Colonic mucosa (tissue), 4 donors: ENCODE results near the gene TSHZ1. TPM values are rescaled to one million over a fixed set of nuclear protein-coding genes. Genes with fewer than 3 reads are reported as not detected.

Source experiments
- DNase-seq: peaks from one replicate; pipeline ENCODE4 v3.0.0-alpha.2; 2020
- H3K27ac ChIP-seq: fragments of 200-600 bp; one replicate; pipeline ENCODE4 v1.8.0; 2021
- H3K27me3 ChIP-seq: fragments of 200-600 bp; one replicate; pipeline ENCODE4 v1.8.0; 2021
- H3K36me3 ChIP-seq: fragments of 200-600 bp; one replicate; pipeline ENCODE4 v1.8.0; 2021
- H3K4me1 ChIP-seq: fragments of 200-600 bp; one replicate; pipeline ENCODE4 v1.8.0; 2021; ENCODE audit warnings: mild to moderate bottlenecking
- H3K4me3 ChIP-seq: fragments of 200-600 bp; one replicate; pipeline ENCODE4 v1.8.0; 2021
- H3K9ac ChIP-seq, 2 donors: one replicate each; pipeline ENCODE4 v1.7.0; 2013; ENCODE audit warnings: control low read depth in 2 of 2, low read depth in 2 of 2, low read length in 2 of 2
- H3K9me3 ChIP-seq: fragments of 200-600 bp; one replicate; pipeline ENCODE4 v1.8.0; 2021
- CTCF ChIP-seq: fragments of 200-600 bp; IDR thresholded peaks from one replicate; pipeline ENCODE4 v1.8.0; 2022; ENCODE audit warnings: antibody characterized with exemption, mild to moderate bottlenecking
- intact Hi-C: fragments of 100-400 bp; cut with DNase I; formaldehyde crosslinking; loops from one replicate; pipeline ENCODE4 v1.14.1; 2022
- total RNA-seq, 2 donors: library from RNA; stranded (reverse); fragmentation: NEBNext Ultra II Directional in 1 of 2; extraction: Animal tissue kit (Norgen Biotek cat#: 25700) in 1 of 2; gene quantifications; one replicate each; pipeline ENCODE4 v1.2.1, GENCODE V29; 2021
- donor health status: healthy.
- donor health status: DM: no; HTN: no; CAD: no.
- donor health status: DM: no; HTN: no; CAD: no.

The TSHZ1 gene
- total RNA-seq, 2 donors from 2014 or later: 16.6 to 34.3 TPM

GRCh38 chr18:75199327-75199726 lies 11.3 kb upstream of the TSHZ1 start:
- H3K36me3 ChIP-seq: no peaks in the 10 kb centered on the region
- no peaks in the 10 kb centered on the region for H3K9me3 ChIP-seq
- H3K27ac ChIP-seq: no peak overlapping the region
- H3K27me3 ChIP-seq: no peaks in the 10 kb centered on the region
- H3K4me3 ChIP-seq: no peak overlapping the region
- intact Hi-C loops: no loop called here
- no peak for DNase-seq
- no peaks in the 10 kb centered on the region for H3K4me1 ChIP-seq
- no peak for TF ChIP-seq CTCF
- H3K9ac ChIP-seq: no peak overlapping the region

GRCh38 chr18:75200071-75200470 lies 10.5 kb upstream of the TSHZ1 start:
- no peak for DNase-seq
- TF ChIP-seq CTCF: no peak
- intact Hi-C loops: no loop called here
- H3K9me3 ChIP-seq: no peaks in the 10 kb centered on the region
- no peak overlapping the region for H3K27ac ChIP-seq
- no peak overlapping the region for H3K4me3 ChIP-seq
- no peaks in the 10 kb centered on the region for H3K4me1 ChIP-seq
- H3K27me3 ChIP-seq: no peaks in the 10 kb centered on the region
- no peak overlapping the region for H3K9ac ChIP-seq
- H3K36me3 ChIP-seq: no peaks in the 10 kb centered on the region

- no peaks in the 10 kb centered on the region for H3K9me3 ChIP-seq
- H3K36me3 ChIP-seq: no peaks in the 10 kb centered on the region
- intact Hi-C loops: no loop called here
- no peaks in the 10 kb centered on the region for H3K27me3 ChIP-seq
- no peak overlapping the region for H3K9ac ChIP-seq
- H3K27ac ChIP-seq: no peak overlapping the region
- no peak for TF ChIP-seq CTCF
- DNase-seq: no peak
- no peaks in the 10 kb centered on the region for H3K4me1 ChIP-seq
- H3K4me3 ChIP-seq: no peak overlapping the region
These were observed 9.9 kb upstream of the TSHZ1 start for GRCh38 chr18:75200605-75201280.

- Histone ChIP-seq H3K4me1 (peaks cover 3% of the 10 kb centered on the region), H3K27me3 (no peaks in the 10 kb centered on the region), H3K9ac (no peak overlapping the region), H3K4me3 (no peak overlapping the region), H3K36me3 (no peaks in the 10 kb centered on the region), H3K27ac (no peak overlapping the region), H3K9me3 (no peaks in the 10 kb centered on the region)
- DNase-seq: no peak
- intact Hi-C loops: no loop called here
- no peak for TF ChIP-seq CTCF
These were observed 9.0 kb upstream of the TSHZ1 start for GRCh38 chr18:75201282-75202270.

- no peaks in the 10 kb centered on the region for H3K36me3 ChIP-seq
- no peak overlapping the region for H3K9ac ChIP-seq
- H3K27me3 ChIP-seq: no peaks in the 10 kb centered on the region
- peaks cover 6% of the 10 kb centered on the region for H3K4me1 ChIP-seq
- TF ChIP-seq CTCF: no peak
- intact Hi-C loops: no loop called here
- H3K4me3 ChIP-seq: no peak overlapping the region
- no peak overlapping the region for H3K27ac ChIP-seq
- DNase-seq: no peak
- H3K9me3 ChIP-seq: no peaks in the 10 kb centered on the region
These were observed 7.8 kb upstream of the TSHZ1 start for GRCh38 chr18:75202696-75203365.
